Liver (tissue), 9 donors: ENCODE results near the gene SCGB3A2. TPM values are rescaled to one million over a fixed set of nuclear protein-coding genes. Genes with fewer than 3 reads are reported as not detected.

Experiments
- DNase-seq: peaks from one replicate; pipeline ENCODE4 v3.0.0-alpha.2; 2017; ENCODE audit warnings: low spot score
- H3K27ac ChIP-seq, 2 donors: one replicate each; pipeline ENCODE4 v1.7.0; 2013; ENCODE audit warnings: inconsistent platforms in 2 of 2, low read length in 2 of 2, control low read depth in 1 of 2, low read depth in 1 of 2, mild to moderate bottlenecking in 1 of 2
- H3K27me3 ChIP-seq, 4 donors: one replicate each; pipeline versions ENCODE4 v1.6.1 to v1.7.0; 2013; ENCODE audit warnings: low read length in 3 of 4, inconsistent platforms in 1 of 4, mild to moderate bottlenecking in 1 of 4, moderate library complexity in 1 of 4; ENCODE audit not compliant: control insufficient read depth in 4 of 4, insufficient read depth in 4 of 4
- H3K36me3 ChIP-seq, 4 donors: one replicate each; pipeline versions ENCODE4 v1.6.1 to v1.7.0; 2013; ENCODE audit warnings: low read length in 3 of 4, mild to moderate bottlenecking in 3 of 4, low read depth in 1 of 4, moderate library complexity in 1 of 4; ENCODE audit not compliant: control insufficient read depth in 4 of 4, insufficient read depth in 3 of 4
- H3K4me1 ChIP-seq, 4 donors: one replicate each; pipeline versions ENCODE4 v1.6.1 to v1.7.0; 2013; ENCODE audit warnings: low read length in 3 of 4, mild to moderate bottlenecking in 3 of 4, moderate library complexity in 1 of 4; ENCODE audit not compliant: control insufficient read depth in 4 of 4, insufficient read depth in 4 of 4
- H3K4me3 ChIP-seq, 3 donors: one replicate each; pipeline versions ENCODE4 v1.6.1 to v1.7.0; 2013; ENCODE audit warnings: low read length in 3 of 3, control low read depth in 1 of 3, low read depth in 1 of 3, mild to moderate bottlenecking in 1 of 3
- H3K9ac ChIP-seq, 2 donors: one replicate each; pipeline ENCODE4 v1.7.0; 2013; ENCODE audit warnings: low read length in 2 of 2, mild to moderate bottlenecking in 2 of 2, moderate library complexity in 2 of 2, control low read depth in 1 of 2, low read depth in 1 of 2
- H3K9me3 ChIP-seq, 4 donors: one replicate each; pipeline versions ENCODE4 v1.6.1 to v1.7.0; 2013; ENCODE audit warnings: low read length in 3 of 4; ENCODE audit not compliant: control insufficient read depth in 4 of 4
- EGR1 ChIP-seq, 2 donors: IDR thresholded peaks; 2 replicates each; pipeline ENCODE4 v1.6.1; 2016 to 2018; ENCODE audit warnings: antibody characterized with exemption in 2 of 2, low read depth in 2 of 2
- FOXA1 ChIP-seq: IDR thresholded peaks from 2 replicates; pipeline ENCODE4 v1.6.1; 2016; ENCODE audit warnings: antibody characterized with exemption
- FOXA2 ChIP-seq: IDR thresholded peaks from 2 replicates; pipeline ENCODE4 v1.6.1; 2016; ENCODE audit warnings: antibody characterized with exemption
- GABPA ChIP-seq, 2 donors: IDR thresholded peaks in 1 of 2; conservative IDR thresholded peaks in 1 of 2; 2 replicates each; pipeline ENCODE4 v1.6.1; 2016; ENCODE audit warnings: antibody characterized with exemption in 2 of 2, mild to moderate bottlenecking in 1 of 2, moderate library complexity in 1 of 2
- HNF4A ChIP-seq, 2 donors: conservative IDR thresholded peaks; 2 replicates each; pipeline ENCODE4 v1.6.1; 2016; ENCODE audit warnings: antibody characterized with exemption in 2 of 2, mild to moderate bottlenecking in 2 of 2
- HNF4G ChIP-seq: IDR thresholded peaks from 2 replicates; pipeline ENCODE4 v1.6.1; 2016; ENCODE audit warnings: antibody characterized with exemption
- JUND ChIP-seq, 2 donors: IDR thresholded peaks; 2 replicates each; pipeline ENCODE4 v1.6.1; 2016; ENCODE audit warnings: antibody characterized with exemption in 2 of 2
- NR2F2 ChIP-seq: IDR thresholded peaks from 2 replicates; pipeline ENCODE4 v1.6.1; 2016; ENCODE audit warnings: antibody characterized with exemption
- RAD21 ChIP-seq, 2 donors: IDR thresholded peaks; 2 replicates each; pipeline ENCODE4 v1.6.1; 2016; ENCODE audit warnings: antibody characterized with exemption in 2 of 2, mild to moderate bottlenecking in 2 of 2
- RXRA ChIP-seq, 2 donors: IDR thresholded peaks; 2 replicates each; pipeline ENCODE4 v1.6.1; 2017 to 2018; ENCODE audit warnings: antibody characterized with exemption in 2 of 2, mild to moderate bottlenecking in 1 of 2
- SP1 ChIP-seq: IDR thresholded peaks from 2 replicates; pipeline ENCODE4 v1.6.1; 2018; ENCODE audit warnings: antibody characterized with exemption, mild to moderate bottlenecking
- TAF1 ChIP-seq: conservative IDR thresholded peaks from 2 replicates; pipeline ENCODE4 v1.6.1; 2016; ENCODE audit warnings: antibody characterized with exemption, mild to moderate bottlenecking
- YY1 ChIP-seq: IDR thresholded peaks from 2 replicates; pipeline ENCODE4 v1.6.1; 2016; ENCODE audit warnings: antibody characterized with exemption, mild to moderate bottlenecking
- WGBS: extraction: QIAGEN DNeasy Blood & Tissue Kit; methylation state at CpG from one replicate; pipeline ENCODE4 v1.1.7; 2013; 5-methylcytosine and 5-hydroxymethylcytosine counted together
- polyA plus RNA-seq, 2 donors: library from polyadenylated mRNA; stranded (reverse) in 1 of 2; unstranded in 1 of 2; fragments of 200-250 nt in 1 of 2; fragments of >200 nt in 1 of 2; fragmentation: Nextera tagmentation in 1 of 2; extraction: Ambion mirVana in 1 of 2; gene quantifications; one replicate each; pipeline versions ENCODE4 v1.2.1 to v1.2.3, GENCODE V29; 2013 to 2015
- total RNA-seq, 2 donors: library from RNA; depleted of rRNA; stranded (reverse); fragments of >200 nt; gene quantifications; one replicate each; pipeline ENCODE4 v1.2.3, GENCODE V29; 2014
- TF ChIP-seq, protein P1 (sequence below): fragments of 150-350 bp; IDR thresholded peaks from 2 replicates; pipeline ENCODE4 v1.5.1; 2017; ENCODE audit warnings: improper control_type of control experiment, low read depth, low read length; ENCODE audit not compliant: missing input control
- TF ChIP-seq, protein P2 (sequence below): IDR thresholded peaks from 2 replicates; pipeline ENCODE4 v1.6.1; 2016; ENCODE audit warnings: antibody characterized with exemption
- TF ChIP-seq, protein P3 (sequence below): IDR thresholded peaks from 2 replicates; pipeline ENCODE4 v1.6.1; 2016; ENCODE audit warnings: antibody characterized with exemption
- TF ChIP-seq, protein P4 (sequence below): IDR thresholded peaks from 2 replicates; pipeline ENCODE4 v1.6.1; 2016; ENCODE audit warnings: antibody characterized with exemption
- donor health status: healthy.
- donor health status: healthy.
- donor health status: healthy.
- donor health status: healthy.
- donor health status: healthy.

Gene SCGB3A2
- total and polyA plus RNA-seq, 4 donors, result not detected

DNA sequence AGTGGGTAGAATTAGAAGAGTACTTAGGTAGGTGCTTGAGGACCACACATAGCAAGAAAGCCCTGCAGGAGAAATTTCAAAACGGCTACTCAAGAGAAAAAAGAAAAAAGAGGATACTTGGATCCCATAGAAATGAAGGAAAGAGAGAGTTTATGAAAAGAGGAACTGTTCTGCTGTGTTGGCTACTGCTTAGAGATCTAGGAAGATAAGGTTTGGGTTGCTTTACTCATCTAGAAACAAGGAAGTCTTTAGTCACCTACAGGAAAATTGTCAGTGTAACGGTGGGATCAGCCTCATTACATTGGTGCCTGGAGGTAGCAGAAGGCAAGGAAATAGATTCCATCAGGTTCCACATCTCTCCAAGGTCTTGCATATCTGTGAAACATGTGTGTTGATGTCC is 42.6 kb downstream of the SCGB3A2 start:
- TF ChIP-seq EGR1 (IDR thresholded peaks at IDR 0.05; ENCODE audit: low read depth in 2 of 2) (no peak), GABPA (IDR thresholded peaks at IDR 0.05 in 1 of 2, conservative IDR thresholded peaks at IDR 0.05 in 1 of 2) (no peak), JUND (IDR thresholded peaks at IDR 0.05) (no peak), RXRA (IDR thresholded peaks at IDR 0.05) (no peak), FOXA1 (no peak), FOXA2 (no peak), TAF1 (no peak), NR2F2 (no peak)
- TF ChIP-seq, protein P1, sequence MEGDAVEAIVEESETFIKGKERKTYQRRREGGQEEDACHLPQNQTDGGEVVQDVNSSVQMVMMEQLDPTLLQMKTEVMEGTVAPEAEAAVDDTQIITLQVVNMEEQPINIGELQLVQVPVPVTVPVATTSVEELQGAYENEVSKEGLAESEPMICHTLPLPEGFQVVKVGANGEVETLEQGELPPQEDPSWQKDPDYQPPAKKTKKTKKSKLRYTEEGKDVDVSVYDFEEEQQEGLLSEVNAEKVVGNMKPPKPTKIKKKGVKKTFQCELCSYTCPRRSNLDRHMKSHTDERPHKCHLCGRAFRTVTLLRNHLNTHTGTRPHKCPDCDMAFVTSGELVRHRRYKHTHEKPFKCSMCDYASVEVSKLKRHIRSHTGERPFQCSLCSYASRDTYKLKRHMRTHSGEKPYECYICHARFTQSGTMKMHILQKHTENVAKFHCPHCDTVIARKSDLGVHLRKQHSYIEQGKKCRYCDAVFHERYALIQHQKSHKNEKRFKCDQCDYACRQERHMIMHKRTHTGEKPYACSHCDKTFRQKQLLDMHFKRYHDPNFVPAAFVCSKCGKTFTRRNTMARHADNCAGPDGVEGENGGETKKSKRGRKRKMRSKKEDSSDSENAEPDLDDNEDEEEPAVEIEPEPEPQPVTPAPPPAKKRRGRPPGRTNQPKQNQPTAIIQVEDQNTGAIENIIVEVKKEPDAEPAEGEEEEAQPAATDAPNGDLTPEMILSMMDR, result no peak
- Histone ChIP-seq H3K27me3 (no peaks in the 10 kb centered on the region), H3K4me1 (no peaks in the 10 kb centered on the region), H3K9me3 (no peaks in the 10 kb centered on the region), H3K9ac (no peak overlapping the region), H3K36me3 (no peaks in the 10 kb centered on the region), H3K4me3 (no peak overlapping the region), H3K27ac (no peak overlapping the region)
- 65% methylated on average over 2 of the region's 2 CpGs for WGBS
- no peak for DNase-seq

DNA sequence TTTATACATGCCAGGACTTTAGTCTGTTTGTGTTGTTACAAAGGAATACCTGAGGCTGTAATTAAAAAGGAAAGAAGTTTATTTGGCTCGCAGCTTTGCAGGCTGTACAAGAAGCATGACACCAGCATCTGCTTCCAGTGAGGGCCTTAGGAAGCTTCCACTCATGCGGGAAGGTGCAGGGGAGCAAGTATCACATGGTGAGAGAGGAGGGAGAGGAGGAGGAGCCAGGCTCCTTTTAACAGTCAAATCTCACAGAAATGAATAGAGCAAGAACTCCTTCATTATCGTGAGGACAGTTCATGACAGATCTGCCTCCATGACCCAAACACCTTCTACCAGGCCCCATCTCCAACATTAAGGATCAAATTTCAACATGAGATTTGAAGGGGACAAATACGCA is 46.5 kb downstream of the SCGB3A2 start:
- no peaks in the 10 kb centered on the region for H3K4me1 ChIP-seq
- no peak overlapping the region for H3K27ac ChIP-seq
- H3K36me3 ChIP-seq, result no peaks in the 10 kb centered on the region
- no peak for DNase-seq
- no peaks in the 10 kb centered on the region for H3K9me3 ChIP-seq
- H3K4me3 ChIP-seq, result no peak overlapping the region
- H3K9ac ChIP-seq, result no peak overlapping the region
- WGBS, result 89% methylated on average over 4 of the region's 4 CpGs
- no peak for TF ChIP-seq TAF1
- TF ChIP-seq, protein P1, result no peak
- TF ChIP-seq HNF4A (conservative IDR thresholded peaks at IDR 0.05), result no peak
- TF ChIP-seq YY1, result no peak
- no peak for TF ChIP-seq HNF4G
- TF ChIP-seq EGR1 (IDR thresholded peaks at IDR 0.05; ENCODE audit: low read depth in 2 of 2), result no peak
- TF ChIP-seq, protein P2, sequence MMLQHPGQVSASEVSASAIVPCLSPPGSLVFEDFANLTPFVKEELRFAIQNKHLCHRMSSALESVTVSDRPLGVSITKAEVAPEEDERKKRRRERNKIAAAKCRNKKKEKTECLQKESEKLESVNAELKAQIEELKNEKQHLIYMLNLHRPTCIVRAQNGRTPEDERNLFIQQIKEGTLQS, result no peak
- TF ChIP-seq RAD21 (IDR thresholded peaks at IDR 0.05), result no peak
- no peak for TF ChIP-seq FOXA1
- no peak for TF ChIP-seq JUND (IDR thresholded peaks at IDR 0.05)
- H3K27me3 ChIP-seq, result no peaks in the 10 kb centered on the region

DNA sequence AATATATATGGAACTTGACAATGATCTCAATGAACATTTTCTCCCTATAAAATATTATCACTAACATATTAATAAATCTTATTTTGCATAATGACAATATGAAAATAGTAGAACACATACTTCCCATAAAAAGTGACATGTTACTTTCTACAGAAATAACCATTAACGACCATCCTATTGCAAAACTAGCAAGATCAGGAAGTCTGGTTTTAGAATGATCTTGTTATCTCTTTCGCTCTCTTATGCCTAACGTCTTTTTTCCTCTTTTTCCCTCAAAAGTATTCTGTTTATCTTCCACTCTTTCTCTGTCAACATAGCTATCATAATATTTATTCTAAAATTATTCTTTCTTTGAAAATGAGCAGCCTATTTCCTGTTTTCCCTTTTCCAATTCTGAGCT is 49.4 kb downstream of the SCGB3A2 start:
- no peak overlapping the region for H3K27ac ChIP-seq
- no peak overlapping the region for H3K9ac ChIP-seq
- DNase-seq, result no peak
- no peaks in the 10 kb centered on the region for H3K36me3 ChIP-seq
- WGBS, result 46% methylated on average over 3 of the region's 3 CpGs
- no peaks in the 10 kb centered on the region for H3K4me1 ChIP-seq
- no peaks in the 10 kb centered on the region for H3K27me3 ChIP-seq
- H3K9me3 ChIP-seq, result no peaks in the 10 kb centered on the region
- H3K4me3 ChIP-seq, result no peak overlapping the region
- TF ChIP-seq FOXA2 (no peak), RAD21 (IDR thresholded peaks at IDR 0.05) (no peak), HNF4A (conservative IDR thresholded peaks at IDR 0.05) (no peak), JUND (IDR thresholded peaks at IDR 0.05) (no peak), YY1 (no peak), EGR1 (IDR thresholded peaks at IDR 0.05; ENCODE audit: low read depth in 2 of 2) (no peak), HNF4G (no peak), RXRA (IDR thresholded peaks at IDR 0.05) (no peak), SP1 (no peak), GABPA (IDR thresholded peaks at IDR 0.05 in 1 of 2, conservative IDR thresholded peaks at IDR 0.05 in 1 of 2) (no peak)
- TF ChIP-seq, protein P3, sequence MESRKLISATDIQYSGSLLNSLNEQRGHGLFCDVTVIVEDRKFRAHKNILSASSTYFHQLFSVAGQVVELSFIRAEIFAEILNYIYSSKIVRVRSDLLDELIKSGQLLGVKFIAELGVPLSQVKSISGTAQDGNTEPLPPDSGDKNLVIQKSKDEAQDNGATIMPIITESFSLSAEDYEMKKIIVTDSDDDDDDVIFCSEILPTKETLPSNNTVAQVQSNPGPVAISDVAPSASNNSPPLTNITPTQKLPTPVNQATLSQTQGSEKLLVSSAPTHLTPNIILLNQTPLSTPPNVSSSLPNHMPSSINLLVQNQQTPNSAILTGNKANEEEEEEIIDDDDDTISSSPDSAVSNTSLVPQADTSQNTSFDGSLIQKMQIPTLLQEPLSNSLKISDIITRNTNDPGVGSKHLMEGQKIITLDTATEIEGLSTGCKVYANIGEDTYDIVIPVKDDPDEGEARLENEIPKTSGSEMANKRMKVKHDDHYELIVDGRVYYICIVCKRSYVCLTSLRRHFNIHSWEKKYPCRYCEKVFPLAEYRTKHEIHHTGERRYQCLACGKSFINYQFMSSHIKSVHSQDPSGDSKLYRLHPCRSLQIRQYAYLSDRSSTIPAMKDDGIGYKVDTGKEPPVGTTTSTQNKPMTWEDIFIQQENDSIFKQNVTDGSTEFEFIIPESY, result no peak
- TF ChIP-seq, protein P2, result no peak
- TF ChIP-seq, protein P4, sequence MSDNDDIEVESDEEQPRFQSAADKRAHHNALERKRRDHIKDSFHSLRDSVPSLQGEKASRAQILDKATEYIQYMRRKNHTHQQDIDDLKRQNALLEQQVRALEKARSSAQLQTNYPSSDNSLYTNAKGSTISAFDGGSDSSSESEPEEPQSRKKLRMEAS, result no peak
